ENCODE data around the gene NUF2.
"Not testable (repeated sequence)": the region's sequence is repeated elsewhere in the genome, so short reads cannot be mapped to it uniquely, and the experiment has no call there.

Gene NUF2

DNA sequence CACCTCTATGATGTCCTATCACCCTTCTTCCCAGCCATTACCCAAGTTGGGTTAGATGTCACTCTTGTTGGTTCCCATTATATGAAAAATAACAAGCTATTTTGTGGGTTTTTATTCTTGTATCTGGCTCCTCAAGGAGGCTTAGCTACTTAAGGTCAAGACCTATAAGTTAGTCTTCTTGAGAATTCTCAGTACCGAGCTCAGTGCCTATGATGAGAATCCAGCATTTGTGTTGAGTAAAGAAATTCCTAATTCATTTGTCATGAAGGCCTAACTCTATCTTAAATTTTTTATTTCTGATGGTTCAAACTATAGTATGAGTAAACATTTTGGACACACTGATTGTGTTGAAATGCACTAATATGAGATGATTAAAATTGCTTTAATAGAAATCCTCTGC is 15.9 kb downstream of the NUF2 start:
- no peak for DNase-seq

DNA sequence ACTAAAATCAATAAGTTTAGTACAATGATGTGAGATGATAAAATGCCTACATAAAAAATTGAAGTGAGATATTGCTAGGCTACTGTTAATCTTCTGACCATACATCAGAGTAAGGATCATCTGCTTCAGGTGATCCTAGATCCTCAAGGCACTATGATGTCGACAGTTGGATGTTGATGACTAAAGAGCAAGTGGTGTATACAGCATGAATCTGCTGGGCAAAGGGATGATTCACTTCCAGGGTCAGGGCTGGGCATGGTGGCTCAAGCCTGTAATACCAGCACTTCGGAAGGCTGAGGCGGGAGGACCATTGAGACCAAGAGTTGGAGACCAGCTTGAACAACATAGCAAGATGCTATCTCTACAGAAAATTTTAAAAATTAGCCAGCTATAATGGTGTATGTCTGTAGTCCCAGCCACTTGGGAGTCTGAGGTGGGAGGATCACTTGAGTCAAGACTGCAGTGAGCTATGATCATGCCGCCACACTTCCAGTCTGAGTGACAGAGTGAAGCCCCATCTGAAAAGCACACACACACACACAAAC is 24.6 kb downstream of the NUF2 start:
- no peak for DNase-seq

DNA sequence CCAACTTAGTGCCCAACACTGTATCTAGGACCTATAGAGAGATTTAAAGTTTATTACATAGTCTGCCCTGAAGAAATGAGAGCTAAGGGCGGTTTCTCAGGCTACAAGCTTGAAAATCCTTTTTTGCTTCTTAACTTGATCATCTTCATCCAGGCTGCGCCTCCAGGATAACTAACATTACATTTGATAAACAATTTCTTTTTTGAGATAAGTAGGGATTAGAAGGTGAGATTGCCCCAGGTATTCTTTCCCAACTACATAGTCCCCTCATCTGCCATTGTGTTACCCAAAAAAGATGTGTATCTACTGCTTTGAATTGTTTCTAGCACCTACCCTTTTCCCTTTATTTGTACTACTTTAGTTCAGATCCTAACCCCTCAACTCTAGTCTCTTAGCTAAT is 25.4 kb downstream of the NUF2 start:
- no peak for DNase-seq

DNA sequence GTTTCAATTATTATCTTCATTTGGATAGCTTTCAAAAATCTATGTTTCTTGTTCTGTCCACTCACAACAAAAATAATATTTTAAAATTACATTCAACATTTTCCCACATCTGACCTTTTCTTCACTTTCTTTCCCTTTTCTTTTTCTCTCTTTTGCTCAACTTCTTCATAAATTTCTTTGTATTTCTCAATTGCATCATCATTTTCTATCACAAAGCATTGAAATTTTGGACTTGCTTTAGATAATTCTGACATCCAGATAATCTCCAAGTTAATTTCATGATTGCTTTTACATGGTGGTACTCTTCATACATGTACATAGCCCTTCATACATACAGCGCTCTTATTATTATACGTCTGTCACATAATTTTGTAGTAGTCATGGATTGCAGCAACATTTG is 30.2 kb downstream of the NUF2 start:
- no peak for DNase-seq

DNA sequence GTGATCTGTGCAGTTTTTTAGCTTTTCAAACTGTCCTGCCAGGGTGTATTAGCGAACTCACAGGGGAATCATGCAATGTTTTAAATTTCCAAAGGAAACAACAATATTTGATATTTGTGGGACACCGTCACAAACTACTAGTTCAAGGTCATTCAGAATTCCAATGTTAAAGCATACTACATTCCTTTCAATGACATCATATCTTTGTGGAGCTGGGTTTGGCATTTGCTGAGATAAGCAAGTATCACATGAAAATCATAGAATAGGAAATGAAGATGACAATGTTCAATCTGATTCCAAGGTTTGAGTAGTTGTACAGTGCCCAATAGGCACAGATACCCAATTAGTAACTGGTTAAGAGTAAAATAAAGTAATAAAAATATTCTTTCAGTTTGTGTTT is 35.6 kb downstream of the NUF2 start:
- DNase-seq, result no peak

DNA sequence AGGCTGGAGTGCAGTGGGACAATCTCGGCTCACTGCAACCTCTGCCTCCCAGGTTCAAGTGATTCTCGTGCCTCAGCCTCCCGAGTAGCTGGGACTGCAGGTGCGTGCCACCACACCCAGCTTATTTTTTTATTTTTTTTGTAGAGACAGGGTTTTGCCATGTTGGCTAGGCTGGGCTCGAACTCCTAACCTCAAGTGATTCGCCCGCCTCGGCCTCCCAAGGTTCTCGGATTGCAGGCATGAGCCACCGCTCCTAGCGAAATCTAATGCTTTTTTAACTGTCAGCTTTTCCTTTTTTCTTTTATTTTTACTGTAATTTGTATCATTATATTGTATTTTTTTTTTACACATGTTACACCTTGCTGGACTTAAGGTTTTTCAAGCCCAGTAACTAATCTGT is 36.4 kb downstream of the NUF2 start:
- not testable (repeated sequence) for DNase-seq

DNA sequence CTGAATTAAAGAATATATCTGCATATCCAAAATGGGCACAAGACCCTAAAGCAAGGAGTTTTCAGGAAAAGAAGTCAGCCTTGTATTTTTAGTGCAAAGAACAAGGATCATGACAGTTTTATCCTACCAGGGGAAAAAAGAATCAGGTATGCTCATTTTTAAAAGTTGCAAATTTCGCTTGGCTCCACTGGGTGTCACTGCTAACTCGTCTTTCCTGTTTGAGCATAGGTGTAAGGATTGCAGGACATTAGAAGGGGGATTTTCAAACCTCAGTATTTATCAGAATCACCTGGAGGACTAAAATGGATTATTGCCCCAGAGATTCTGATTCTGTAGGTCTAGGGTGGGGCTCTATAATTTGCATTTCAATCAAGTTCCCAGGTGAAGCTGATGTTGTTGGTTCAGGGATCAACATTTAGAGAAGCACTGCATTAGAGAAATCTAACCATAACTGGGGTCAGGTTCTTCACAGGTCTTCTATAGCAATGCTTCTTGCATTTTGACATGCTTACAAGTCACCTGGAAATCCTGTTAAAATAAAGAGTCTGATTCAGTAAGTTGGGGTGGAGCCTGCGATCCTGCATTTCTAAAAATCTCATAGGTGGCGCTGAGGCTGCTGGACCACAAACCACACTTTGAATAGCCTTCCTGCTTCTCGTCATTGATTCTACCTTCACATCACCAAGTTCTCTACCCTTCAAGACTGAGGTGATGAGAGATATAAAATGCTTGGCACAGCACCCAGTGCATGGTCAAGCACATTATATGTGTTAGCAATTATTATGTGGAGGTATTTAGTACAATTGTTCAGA is 39.6 kb downstream of the NUF2 start:
- peak; percentile 69 for DNase-seq

DNA sequence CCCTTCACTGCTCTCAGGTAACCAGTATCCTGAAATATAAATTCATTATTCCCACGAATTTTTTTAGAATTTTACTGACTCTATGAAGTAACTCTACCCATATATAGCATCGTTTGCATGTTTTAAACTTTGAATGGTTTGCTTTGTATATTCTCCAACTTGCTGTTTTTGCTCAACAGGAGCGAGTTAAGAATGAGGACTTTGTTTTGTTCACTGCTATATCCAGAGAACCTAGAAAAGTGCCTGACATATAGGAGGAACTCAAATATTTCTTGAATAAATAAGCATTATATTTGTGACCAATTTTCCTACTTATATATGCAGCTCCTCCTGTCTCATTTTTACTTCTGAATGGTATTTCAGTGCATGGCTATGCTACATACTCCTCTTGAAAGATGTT is 43.4 kb downstream of the NUF2 start:
- no peak for DNase-seq

DNA sequence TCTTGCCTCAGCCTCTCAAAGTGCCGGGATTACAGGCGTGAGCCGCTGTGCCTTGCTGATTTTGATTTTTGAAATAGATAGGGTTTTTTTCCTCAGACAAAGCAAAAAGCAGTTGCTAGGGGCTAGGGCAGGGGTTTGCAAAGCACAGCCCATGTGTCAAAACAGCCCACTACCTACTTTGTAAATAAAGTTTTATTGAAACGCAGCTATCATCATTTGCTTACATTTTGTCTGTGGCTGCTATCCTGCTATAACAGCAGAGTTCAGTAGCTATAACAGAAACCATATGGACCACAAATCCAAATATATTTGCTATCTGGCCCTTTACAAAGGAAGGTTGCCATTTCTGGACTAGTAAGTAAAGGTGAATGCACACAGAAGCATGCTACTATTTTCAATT is 44.8 kb downstream of the NUF2 start:
- DNase-seq, result no peak

DNA sequence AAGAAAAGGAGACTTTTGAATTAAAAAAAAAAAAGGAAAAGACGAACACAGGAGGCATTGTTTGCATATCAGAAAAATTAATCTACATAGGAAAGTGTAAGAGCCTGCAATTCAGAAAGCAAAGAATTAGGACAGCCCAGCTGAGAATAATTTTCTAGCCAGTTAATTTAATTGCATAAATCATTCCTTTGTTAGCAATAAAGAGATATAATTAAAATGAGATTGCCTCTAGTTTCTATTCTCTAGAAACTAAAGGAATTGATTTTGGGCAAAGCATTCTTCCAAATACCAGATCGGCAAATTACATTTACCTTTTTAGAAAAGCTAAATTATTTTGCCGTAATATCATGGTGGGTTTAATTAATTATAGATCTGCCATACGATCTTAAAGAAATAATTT is 46.0 kb downstream of the NUF2 start:
- peak; percentile 5 for DNase-seq

DNA sequence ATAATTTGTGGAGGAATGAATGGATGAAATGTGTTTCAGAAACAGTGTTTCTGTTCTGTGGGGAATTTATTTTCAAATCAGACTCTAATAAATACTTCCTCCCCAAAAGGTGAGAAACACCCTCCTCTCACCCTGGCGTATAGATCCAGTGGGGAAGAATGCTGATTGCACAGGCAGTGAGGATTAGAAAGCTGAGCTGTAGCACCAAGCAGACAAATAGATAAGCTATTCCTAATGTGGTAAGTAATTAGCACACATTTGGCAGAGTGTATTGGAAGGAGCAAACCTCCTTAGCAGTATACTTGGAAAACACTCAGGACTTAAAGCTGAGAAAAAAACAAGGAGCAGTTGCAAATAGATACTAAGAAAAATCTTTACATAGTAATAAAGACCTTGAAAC is 50.8 kb downstream of the NUF2 start:
- no peak for DNase-seq

DNA sequence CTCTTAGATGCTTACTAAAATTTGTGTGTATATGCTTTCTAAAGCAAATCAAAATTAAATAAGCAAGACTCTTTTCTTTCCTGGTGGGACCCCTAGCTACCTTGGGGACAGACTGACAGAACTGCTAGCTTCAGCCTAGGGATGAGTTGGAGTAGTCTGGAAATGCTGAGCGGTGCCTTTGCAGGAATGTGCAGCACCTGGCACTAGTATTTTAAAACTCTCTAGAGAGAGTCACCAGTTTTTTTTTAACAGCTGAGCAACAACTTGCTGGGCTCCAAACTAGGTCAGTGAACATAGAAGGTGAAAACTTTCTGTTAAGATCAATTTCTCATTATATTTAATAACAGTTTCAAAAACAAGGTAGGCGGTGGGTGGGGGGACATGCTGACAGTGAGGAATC is 56.8 kb downstream of the NUF2 start:
- DNase-seq, result no peak

DNA sequence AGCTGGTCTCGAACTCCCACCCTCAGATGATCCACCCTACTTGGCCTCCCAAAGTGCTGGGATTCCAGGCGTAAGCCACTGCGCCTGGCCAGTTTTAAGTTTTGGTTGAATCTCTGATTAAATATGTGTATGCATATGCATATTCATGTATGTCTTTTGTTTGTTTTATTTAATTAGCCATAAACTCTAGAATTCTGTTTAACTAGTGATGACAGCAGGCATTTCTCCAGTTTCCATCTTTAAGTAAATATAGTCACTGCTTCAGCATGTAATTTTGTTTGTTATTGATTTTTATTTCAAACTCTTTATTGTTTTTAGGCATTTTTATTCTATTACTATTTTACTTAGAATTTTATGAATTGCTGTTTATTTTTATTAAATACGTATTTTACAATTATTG is 58.0 kb downstream of the NUF2 start:
- DNase-seq, result no peak

DNA sequence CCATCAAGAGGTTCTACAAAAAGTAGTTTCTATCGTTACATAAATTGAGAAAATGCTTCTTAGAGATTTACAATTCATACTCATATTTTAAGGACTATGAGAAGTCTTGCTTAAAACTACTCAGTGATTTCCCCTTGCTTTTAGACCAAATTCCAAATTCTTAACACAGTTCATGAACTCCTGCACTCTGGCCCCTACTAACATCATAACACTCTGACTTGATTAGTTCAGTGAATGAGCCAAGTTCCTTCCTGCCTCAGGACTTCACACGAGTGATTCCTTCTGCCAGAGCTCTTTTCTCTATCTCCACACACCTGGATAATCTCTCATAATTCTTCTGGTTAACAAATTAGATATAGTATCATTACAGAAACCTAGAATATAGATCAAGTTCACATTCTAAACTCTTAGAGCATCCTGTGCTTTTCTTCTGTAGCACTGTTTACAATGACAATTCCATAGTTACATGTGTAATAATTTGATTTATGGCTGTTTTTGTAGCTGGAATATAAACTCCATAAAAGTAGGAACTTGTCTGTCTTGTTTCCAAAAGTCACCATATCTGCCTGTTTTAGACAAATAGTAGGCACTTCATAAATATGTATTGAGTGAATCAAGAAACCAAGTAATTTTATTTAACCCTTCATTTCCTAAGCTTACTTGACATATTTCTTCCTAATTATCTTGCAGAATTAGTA is 59.9 kb downstream of the NUF2 start:
- DNase-seq, result no peak

DNA sequence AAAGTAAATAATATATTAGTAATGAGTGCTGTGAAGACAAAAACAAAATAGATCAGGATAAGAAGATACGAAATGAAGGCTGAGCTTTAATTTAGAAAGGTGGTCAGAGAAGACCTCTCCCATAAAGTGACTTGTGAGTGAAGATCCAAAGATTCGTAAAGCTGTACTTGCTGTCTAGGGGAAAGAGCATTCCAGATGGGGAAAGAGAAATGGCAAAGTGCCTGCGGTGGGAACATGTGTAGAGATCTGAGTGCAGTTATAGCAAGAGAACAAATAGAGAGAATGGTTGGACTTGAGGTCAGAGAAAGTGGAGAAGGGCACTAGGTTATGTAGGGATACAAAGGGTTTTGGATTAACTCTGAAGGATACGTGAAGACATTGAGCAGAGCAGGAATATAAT is 60.6 kb downstream of the NUF2 start:
- no peak for DNase-seq

DNA sequence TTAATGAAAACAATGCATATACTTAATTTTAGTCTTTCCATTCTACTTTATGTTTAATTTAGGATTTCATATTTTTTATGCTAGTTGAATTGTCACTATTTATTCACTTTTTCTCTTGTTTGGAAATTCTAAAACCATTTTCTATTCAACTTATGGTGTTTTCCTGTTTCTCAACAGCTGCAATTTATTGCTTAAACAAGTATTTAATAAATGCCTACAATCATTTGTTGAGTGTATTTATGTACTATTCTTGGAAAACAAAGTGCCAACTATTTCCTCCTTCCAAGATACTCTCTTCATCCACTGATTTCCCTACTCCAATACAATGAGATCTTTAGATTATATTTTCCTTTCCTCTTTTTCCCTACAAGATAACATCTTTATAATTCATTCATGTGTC is 65.4 kb downstream of the NUF2 start:
- no peak for DNase-seq

DNA sequence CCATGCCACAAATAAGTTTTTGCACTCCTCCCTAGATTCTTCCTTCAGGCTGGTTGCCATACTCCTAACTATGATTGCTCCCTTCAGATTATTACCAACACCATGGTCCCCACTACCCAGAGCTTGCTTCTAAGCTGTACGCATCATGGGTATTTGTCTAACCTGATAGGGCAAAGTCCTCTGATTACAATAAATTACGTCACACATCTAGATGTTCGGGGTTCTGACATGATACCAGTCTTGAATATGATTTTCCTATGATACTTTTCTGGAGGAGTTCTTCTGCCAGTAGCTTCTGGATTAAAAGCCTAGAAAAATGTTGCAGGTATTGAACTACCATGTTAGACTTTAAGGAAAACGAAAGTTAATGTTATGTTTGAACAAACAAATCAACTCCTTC is 67.2 kb downstream of the NUF2 start:
- DNase-seq, result no peak

DNA sequence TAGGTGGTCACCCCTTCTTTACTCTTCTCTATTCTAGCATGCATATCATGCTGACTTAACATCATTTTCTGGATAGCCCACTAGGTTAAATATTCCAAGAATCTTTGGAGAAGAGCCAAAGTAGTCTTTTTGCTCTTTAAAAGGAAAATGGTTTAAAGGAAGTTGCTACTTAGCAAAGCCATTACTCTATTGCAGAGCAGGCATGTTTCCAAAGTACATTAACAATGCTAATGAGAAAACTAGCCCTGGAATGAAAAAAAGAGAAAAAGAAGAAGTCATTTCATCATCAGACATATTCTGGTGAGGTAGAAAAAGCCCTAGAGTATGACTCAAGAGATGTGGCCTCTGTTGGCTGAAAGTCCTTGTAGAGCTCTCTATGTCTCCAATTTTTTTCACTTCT is 74.0 kb downstream of the NUF2 start:
- no peak for DNase-seq

DNA sequence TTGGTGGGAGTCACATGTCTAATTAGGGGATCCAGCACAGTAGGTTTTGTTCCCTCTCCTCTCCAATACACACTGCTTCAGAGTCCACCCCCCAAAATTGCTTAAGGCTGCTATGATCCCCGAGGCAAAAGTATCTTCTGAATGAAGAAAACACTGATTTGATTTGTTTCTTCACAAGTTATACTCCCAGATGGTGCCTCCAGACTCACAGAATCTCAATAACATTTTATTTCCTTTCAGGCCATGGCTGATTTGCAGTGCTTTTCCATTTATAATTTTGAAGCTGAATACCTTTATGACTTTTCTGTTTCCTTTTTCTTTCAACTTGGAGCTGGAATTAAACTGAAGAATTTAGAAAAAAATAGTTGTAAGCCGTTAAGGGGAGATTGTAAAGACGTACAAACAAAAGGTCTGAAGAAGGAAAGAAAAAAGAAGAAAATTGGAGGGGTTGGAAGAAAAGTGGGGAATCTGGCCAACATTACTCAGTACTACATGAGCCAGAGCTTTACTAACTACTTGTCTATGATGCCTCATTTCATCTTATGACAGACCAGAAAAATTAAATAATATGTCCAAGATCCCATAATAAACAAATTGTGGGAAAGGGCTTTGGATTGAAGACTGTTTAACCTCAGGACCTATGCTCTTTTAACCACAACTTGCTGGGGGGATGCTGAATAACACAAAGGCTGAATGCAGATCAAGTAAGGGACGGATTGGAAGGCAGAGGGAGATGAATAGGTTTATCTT is 75.9 kb downstream of the NUF2 start:
- DNase-seq, result no peak

DNA sequence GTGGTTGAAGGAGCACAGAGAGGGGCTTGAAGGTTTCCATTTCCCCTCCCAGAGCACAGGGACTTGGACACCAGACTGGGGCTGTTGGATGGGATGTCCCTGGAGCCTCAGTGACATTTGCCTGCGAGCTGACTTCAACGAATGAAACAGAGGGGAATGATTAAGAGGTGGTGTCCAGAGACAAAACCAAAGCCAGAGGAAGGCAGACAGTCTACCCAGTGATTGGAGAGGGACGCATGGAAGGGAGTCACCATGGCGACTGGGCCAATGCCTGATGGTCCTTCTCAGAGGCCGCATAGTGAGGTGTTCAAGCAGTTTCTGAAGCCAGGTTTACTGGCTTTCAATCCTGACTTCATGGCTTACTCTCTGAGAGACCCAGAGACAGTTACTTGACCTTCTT is 77.2 kb downstream of the NUF2 start:
- DNase-seq, result no peak

DNA sequence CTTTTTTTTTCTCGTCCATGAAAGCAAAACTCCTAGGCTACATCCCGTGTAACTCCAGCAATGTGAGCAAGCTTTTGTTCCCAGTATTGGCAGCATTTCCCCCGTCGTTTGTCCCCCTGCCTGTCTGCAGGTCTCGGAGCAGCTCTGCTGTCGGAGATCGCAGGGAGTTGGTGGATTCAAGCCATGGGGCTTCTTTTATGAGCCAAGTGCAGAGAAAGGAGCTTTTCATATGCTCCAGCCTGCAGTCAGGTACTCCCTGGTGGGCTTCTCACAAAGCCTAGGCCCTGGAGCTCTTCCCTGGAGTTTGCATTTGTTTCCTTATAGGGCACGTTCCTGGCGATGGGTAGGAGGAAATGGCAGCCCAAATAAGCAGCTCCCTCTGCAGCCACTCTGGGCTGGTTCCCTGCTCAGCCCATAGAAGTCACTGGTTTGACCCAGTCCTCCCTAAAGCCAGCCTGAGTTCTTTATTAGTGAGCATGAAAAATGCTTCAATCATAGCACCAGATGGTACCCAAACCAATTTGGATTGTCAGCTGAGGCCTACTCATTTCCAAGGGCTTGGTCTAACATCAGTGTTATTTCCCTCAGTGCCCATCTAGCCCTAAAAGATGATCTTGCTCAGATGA is 78.3 kb downstream of the NUF2 start:
- peak; percentile 78 for DNase-seq

DNA sequence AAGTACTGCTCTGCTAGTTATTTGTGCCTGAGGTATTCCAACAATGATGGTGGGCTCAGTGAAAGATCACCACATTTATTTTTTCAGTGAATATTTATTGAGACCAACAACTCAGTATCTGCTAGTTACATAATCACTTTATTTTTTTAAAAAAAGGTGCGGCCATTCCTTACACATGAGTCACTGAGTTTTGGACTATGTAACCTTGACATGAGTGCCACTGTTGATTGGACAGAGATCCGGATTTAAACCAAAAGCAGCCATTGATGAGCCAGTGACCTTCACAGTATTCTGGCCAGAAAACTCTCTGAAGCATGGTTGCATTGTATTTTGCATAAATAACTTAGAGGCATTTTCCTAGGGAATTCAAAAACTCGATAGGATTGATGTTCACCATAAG is 79.5 kb downstream of the NUF2 start:
- DNase-seq, result no peak

All from NCI-H146 (cell line).